HG03060 (cell line): ENCODE data around the gene PNMA8B.

Experiments used
- ATAC-seq: cut with Tn5 transposase; IDR thresholded peaks from one replicate; pipeline ENCODE4 v1.9.1; 2021; ENCODE audit warnings: low read depth, moderate number of reproducible peaks; ENCODE audit not compliant: unreplicated experiment

PNMA8B gene

GRCh38 chr19:46460981-46461380 is 34.7 kb downstream of the PNMA8B start:
- ATAC-seq, result no peak

- no peak for ATAC-seq
Observed at GRCh38 chr19:46460055-46460454, 35.6 kb downstream of the PNMA8B start.

GRCh38 chr19:46456930-46457329 is 38.7 kb downstream of the PNMA8B start:
- ATAC-seq, result no peak

GRCh38 chr19:46454244-46454643 is 41.4 kb downstream of the PNMA8B start:
- ATAC-seq, result no peak

GRCh38 chr19:46453661-46454060 is 42.0 kb downstream of the PNMA8B start:
- no peak for ATAC-seq

GRCh38 chr19:46452186-46452585 is 43.5 kb downstream of the PNMA8B start:
- no peak for ATAC-seq

GRCh38 chr19:46451352-46451751 is 44.3 kb downstream of the PNMA8B start:
- ATAC-seq, result no peak

- ATAC-seq, result no peak
Observed at GRCh38 chr19:46450737-46451136, 44.9 kb downstream of the PNMA8B start.

- ATAC-seq, result no peak
Observed at GRCh38 chr19:46449228-46449627, 46.4 kb downstream of the PNMA8B start.

GRCh38 chr19:46448601-46449000 is 47.1 kb downstream of the PNMA8B start:
- no peak for ATAC-seq

GRCh38 chr19:46447824-46448223 is 47.8 kb downstream of the PNMA8B start:
- no peak for ATAC-seq

GRCh38 chr19:46447006-46447405 is 48.7 kb downstream of the PNMA8B start:
- ATAC-seq, result no peak

GRCh38 chr19:46446021-46446420 is 49.6 kb downstream of the PNMA8B start:
- ATAC-seq, result no peak

- no peak for ATAC-seq
Observed at GRCh38 chr19:46442808-46443450, 52.7 kb downstream of the PNMA8B start.

- ATAC-seq, result no peak
Observed at GRCh38 chr19:46441866-46442265, 53.8 kb downstream of the PNMA8B start.
